GM19025 (cell line): ENCODE results near the gene EEF2K.
"Not testable (repeated sequence)": the region's sequence is repeated elsewhere in the genome, so short reads cannot be mapped to it uniquely, and the experiment has no call there.

Experiments
- ATAC-seq: cut with Tn5 transposase; IDR thresholded peaks from one replicate; pipeline ENCODE4 v1.9.1; 2021; ENCODE audit warnings: mild to moderate bottlenecking, low read depth, moderate library complexity; ENCODE audit not compliant: unreplicated experiment

Gene EEF2K

DNA sequence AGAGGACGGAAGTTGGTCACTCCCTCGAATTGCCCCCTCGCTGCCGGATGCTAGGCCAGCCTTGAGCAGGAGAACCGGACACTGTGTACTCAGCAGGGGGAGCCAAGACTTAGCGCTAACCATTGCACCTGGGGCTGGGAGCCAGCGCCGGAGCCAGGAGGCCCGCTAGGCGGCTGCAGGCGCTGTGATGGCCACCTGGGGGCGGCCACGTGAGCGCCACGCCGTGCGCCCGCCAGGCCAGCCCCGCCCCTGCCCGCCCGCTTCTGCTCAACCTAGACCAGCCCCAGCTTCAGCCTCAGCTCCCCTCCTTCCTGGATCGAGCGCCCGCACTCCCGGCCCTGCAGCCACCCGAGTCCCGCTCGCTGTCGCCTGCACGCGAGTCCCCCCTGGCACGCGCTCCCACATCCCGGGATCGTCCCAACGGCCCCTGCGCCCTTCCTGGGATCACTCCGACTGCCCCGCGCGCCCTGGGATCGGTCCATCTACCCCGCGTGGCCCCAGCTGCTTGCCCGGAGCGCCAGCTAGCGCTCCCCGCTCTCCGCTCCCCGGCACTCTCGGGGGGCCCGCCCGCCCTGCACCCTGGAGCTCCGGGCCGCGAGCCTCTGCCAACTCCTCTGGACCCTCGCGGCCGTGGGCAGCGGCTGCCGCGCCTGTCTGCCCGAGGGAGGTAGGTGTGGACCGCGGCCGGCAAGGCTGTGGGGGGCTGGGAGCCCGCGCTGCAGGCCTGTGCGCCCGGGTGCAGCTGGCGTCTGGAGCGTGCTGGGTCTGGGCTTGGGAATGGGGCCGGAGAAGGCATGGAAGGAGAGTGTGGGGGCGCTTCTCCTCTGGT, at the start of gene EEF2K:
TSS of gene EEF2K (plus strand) at position 266 of the 829 bp plus-strand sequence. CDS start 19,452 bp downstream, outside the sequence.
- ATAC-seq: peak; percentile 71

DNA sequence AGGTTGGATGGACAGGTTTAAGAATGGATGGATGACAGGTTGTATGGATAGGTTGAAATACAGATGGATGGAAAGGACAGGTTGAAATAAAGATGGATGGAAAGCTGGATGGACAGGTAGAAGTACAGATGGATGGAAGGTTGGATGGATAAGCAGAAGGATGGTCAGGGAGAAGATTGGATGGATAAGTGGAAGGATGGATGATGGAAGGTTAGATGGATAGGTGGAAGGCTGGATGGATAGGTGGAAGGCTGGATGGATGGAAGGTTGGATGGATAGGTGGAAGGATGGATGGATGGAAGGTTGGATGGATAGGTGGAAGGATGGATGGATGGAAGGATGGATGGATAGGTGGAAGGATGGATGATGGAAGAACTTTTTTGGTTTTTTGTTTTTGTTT, 44.7 kb upstream of the EEF2K start:
- no peak for ATAC-seq

GRCh38 chr16:22161999-22162655, 44.0 kb upstream of the EEF2K start, which contains the start of gene SDR42E2:
Gene SDR42E2 (plus strand): TSS chr16:22162506. CDS start chr16:22165583, 3,077 bp downstream.
- ATAC-seq: no peak

- ATAC-seq: no peak
Measured at GRCh38 chr16:22162656-22163009, 43.4 kb upstream of the EEF2K start.

DNA sequence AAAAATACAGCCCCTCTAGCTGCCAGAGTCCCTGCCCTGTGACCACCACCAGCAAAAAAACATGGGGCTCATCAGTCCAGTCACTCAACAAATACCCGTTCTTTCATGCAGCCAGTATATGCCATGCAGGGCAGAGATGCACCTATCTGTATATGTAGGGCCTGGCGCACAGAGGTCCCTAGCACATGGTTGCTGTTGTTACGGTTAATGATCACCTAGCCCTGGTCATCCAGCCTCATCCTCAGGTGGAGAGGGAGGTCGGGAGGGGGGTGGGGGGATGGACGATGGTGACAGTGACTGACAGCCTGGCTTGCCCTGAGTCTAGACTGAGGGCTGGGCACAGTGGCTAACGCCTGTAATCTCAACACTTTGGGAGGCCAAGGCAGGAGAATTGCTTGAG, 42.3 kb upstream of the EEF2K start:
- ATAC-seq: no peak

GRCh38 chr16:22164482-22164881, 41.6 kb upstream of the EEF2K start:
- no peak for ATAC-seq

- ATAC-seq: no peak
Measured at GRCh38 chr16:22165508-22166285, 40.4 kb upstream of the EEF2K start.

- ATAC-seq: no peak
Measured at GRCh38 chr16:22171953-22172352, 34.1 kb upstream of the EEF2K start.

- not testable (repeated sequence) for ATAC-seq
Measured at GRCh38 chr16:22172642-22173041, 33.4 kb upstream of the EEF2K start.

DNA sequence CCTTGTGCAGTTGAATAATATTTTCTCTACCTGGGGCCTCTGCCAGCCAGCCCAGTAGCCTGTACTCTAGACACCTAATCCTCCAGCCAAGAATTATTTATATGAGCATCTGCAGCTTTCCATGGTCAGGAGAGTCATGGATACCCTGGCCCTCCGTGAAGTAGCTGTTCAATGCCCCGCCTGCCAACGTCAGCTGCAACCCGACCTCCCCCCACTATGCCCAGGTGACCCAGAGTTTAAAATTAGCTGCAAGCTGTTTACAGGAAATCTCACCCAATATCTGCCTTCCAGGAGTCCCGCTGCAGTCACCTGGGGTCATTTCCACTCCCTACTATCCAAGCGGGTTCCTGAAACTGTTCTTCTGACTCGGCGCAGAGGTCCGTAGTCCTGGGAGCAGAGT, 31.4 kb upstream of the EEF2K start:
- ATAC-seq: no peak

DNA sequence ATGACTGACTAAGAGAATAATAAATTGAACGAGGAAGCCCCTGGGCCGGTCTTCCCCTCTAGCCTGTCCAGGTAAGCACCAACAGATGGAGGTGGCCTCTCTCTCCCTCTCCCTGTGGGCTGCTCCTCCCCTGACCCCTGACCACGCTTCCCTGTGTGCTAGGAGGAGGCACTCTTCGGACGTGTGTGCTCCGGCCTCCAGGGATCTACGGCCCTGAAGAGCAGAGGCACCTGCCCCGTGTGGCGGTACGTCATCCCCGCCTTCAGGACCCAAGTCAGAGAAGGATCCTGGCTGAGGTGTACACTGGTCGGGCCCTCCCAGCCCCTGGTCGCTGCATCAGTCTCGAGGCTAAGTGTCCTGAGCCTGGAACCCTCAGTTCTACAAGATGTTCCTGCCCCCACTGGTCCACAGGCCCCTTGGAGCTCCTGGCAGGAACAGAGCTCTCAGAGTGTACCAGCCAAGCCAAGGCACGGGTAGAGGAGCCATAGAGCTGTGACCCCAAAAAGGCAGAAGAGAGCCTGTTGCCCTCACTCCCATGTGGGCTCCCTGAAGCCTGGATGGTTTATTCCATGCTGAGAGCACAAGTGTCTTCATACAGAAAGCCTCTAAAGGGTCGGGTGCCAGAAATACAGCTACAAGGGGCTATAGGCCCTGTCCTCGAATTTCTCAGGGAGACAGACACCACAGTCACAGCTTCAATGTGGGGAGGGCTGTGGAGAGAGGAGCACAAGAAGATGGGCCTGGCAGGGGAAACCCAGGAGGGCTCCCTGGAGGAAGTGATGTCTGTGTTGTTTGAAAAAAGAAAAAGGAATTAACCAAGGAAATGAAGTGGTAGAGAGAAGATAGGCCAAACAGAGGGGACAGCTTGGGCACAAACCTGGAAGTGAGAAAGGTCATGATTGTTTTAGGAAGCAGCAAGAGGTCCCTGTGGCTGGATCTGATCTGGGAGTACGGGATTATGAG, 27.8 kb upstream of the EEF2K start:
- no peak for ATAC-seq

GRCh38 chr16:22181426-22181825, 24.7 kb upstream of the EEF2K start:
- ATAC-seq: no peak

- ATAC-seq: no peak
Measured at GRCh38 chr16:22181843-22182242, 24.2 kb upstream of the EEF2K start.

GRCh38 chr16:22183335-22183734, 22.7 kb upstream of the EEF2K start:
- no peak for ATAC-seq

- no peak for ATAC-seq
Measured at GRCh38 chr16:22183901-22184614, 22.0 kb upstream of the EEF2K start.

DNA sequence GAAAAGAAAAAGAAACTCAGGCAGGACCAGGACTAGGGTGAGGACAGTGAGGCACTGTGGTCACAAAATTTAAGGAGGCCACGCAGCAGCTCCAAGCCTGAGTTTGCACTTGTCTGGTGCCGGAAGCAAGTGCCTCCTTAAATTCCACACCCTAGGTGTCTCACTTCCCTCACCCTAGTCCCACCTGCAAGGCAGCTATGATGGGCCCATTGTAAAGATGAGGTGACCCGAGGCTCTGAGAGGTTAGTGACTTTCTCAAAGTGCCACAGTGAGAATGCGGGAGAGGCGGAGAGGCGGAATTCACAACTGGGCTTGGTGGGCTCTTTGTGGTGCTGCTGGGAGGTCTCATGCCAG, 21.5 kb upstream of the EEF2K start:
- ATAC-seq: no peak

- no peak for ATAC-seq
Measured at GRCh38 chr16:22186517-22186916, 19.6 kb upstream of the EEF2K start.

DNA sequence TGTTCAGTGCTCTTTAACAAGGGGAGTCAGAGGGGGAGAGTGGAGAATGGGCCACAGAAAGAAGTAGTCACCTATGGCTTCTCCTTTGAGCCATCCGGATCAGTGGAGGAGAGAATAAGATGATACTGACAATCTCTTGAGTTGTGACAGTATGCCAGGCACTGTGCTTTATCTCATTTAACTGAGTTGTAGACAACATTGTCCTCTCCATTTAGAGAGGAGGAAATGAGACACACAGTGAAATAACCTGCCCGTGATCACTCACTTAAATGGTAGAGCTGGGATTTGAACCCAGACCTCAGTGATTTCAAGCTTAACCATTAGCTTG, 17.8 kb upstream of the EEF2K start:
- ATAC-seq: no peak

DNA sequence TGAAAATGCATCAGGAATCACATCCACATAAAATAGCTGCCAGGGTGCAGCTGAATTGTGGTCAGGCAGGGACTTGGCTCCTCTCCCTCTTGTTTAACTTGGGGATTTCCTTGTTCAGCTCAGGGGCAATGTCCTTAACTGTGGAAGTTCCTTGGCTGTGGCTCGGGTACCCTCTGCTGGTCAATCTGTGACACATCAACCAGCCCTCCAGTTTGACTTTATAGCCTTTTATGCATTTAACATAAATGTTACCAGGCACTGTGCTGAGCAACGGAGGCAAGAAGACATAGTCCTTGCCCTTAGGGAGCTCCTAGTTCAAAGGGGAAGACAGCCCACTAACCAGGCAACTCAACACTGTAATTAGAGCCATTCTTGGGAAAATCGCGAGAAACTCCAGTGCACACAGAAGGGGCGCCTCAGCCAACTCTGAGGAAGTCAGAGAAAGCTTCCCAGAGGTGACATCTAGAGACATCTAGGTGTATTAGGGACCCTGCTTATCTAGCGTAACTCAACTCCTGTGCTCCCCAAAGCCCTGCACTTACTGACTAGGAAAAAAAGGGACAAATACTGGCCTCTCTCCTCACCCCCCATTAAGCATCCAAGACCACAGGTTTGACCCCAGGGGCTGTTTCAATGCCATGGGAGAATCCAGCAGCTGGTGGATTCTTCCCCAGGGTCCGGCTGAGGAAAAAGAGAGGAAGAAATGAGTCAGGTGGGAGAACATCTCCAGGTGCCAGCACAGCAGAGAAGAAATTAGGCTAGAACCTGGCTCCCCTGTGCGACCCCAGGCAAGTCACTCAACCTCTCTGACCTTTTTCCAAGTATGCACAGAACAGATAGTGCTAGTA, 17.3 kb upstream of the EEF2K start:
- ATAC-seq: no peak
